IMR-90 (cell line): Measurements from ENCODE around the gene CCNT2.

Experiments used
- CTCF ChIP-seq: conservative IDR thresholded peaks from 2 replicates; pipeline ENCODE4 v1.5.1; 2012; ENCODE audit warnings: mild to moderate bottlenecking, low read depth, low read length, improper control_type of control experiment
- POLR2A ChIP-seq: IDR thresholded peaks from 2 replicates; pipeline ENCODE4 v1.6.1; 2012; ENCODE audit warnings: mild to moderate bottlenecking, low read depth, low read length
- RFX5 ChIP-seq: IDR thresholded peaks from 2 replicates; pipeline ENCODE4 v1.8.0; 2012; ENCODE audit warnings: low read depth, mild to moderate bottlenecking, low read length, moderate library complexity
- SMC3 ChIP-seq: fragments of 150-350 bp; IDR thresholded peaks from 2 replicates; pipeline ENCODE4 v1.6.1; 2016; ENCODE audit warnings: low read depth, mild to moderate bottlenecking, antibody characterized with exemption, low read length, moderate library complexity

GRCh38 chr2:134869946-134870736, 48.5 kb upstream of the CCNT2 start:
- no peak for TF ChIP-seq CTCF
- no peak for TF ChIP-seq SMC3
- TF ChIP-seq POLR2A, result no peak
- TF ChIP-seq RFX5, result no peak
